Activated CD4-positive, CD25-positive, alpha-beta regulatory T cell treated with anti-CD3 and anti-CD28 coated beads, Interleukin-2, amount 50 U/mL, for 16 hours (primary cell): Measurements from ENCODE around the gene SYCE3.
A peak's percentile ranks its signal among the peaks of the same experiment; 100 is the strongest.

Experiments
- DNase-seq: peaks from one replicate; pipeline ENCODE4 v3.0.0-alpha.2; 2020; ENCODE audit warnings: low read depth, low spot score

Gene SYCE3

DNA sequence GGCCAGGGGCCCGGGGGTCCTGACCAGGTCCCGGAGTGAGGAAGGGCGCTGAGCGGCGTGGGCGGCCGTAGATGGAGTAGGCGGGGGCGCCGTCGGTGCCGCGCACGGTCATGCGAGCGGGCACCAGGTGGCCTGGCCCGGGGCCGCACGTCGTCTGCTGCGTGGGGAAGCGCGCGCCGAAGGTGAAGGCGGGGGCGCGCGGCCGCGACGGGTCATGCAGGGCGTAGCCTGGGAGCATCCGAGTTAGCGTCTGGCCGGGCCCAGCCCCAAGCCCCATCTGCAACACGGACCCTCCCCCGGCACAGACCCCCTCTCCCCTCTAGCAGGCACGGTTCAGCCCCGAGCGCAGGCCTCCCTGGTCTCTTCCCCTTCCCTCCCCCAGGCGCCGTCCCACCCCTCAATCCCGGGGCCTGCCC is 31.2 kb downstream of the SYCE3 start:
- DNase-seq: no peak

DNA sequence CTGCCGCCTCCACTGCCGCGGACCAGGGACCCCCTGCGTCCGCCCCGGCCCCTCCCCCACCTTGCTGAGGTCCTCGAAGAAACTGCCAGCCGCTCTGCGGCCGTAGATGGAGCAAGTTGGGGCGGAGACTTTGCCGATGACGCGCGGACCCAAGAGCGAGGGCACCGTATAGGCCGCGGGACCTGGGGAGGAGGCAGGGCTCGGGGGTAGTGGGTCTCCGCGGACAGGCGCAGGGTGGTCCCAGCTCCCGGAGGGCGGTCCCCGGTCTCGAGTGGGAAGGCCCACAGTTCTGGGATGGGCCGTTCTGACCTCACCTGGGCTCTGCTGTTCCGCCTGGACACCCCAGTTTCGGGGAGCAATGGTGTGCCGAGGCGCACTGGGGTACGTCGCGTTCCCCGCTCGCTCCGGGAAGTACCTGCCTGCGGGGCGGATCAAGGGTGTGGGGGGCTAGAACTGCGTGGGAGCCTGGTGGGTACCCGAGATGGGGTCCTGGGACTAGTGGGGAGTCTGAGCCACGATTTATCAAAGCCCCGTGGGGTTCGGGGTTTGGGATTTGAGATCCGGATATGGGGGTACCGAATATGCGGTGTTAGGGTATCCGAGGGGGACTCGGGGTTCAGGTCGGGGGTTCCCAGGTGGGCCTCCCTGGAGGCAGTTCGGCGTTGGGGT is 31.7 kb downstream of the SYCE3 start:
- DNase-seq: peak; percentile 66

DNA sequence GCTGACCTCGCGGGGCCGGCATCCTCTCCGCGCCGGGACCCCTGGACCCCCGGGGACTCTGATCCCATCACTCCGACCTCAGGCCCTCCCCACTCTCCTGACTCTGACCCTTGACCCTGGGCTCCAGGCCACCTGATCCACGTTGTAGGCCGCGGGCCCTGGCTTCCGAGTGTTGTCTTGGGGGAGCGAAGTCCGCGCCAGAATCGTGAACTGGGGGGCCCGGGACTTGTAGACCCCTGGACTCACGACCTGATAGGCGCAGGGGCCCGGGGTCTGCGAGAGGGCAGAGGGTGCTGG is 32.2 kb downstream of the SYCE3 start:
- DNase-seq: no peak

DNA sequence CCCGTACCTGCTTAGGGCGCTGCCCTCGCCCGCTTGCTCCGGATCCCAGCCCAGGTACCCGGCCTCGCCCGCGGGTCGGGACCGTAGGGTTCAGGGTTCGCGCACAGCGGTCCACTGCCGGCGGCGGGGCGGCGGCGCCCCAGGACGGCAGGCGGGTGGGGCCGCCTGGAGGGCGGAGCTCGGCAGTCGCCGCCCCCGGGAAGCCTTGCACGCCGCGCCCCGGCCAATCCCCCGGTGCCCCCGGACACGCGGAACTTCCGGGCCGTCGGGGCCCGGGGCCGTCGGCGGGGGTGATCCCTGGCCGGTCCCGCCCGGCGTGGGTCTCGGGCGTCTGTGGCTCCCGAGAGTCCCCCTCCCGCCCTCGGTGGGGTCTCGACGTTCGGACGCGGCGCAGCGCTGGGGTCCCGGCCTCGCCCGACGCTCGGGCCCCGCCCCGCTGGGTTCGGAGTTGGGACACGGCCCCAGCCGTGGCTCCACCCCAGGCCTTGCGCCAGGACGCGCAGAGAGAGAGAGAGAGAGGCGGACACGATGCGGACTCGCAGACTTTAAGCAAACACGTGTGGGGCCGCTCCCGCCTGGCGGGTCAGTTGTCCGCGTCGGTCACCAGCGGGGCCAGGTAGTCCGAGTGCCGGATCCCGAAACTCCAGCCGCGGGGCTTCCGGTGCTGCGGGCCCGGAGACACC is 32.7 kb downstream of the SYCE3 start, which contains the start of gene TYMP:
TSS of gene TYMP (minus strand) at position 116 of the 683 bp plus-strand sequence. CDS start 303 bp downstream, outside the sequence.
- no peak for DNase-seq

DNA sequence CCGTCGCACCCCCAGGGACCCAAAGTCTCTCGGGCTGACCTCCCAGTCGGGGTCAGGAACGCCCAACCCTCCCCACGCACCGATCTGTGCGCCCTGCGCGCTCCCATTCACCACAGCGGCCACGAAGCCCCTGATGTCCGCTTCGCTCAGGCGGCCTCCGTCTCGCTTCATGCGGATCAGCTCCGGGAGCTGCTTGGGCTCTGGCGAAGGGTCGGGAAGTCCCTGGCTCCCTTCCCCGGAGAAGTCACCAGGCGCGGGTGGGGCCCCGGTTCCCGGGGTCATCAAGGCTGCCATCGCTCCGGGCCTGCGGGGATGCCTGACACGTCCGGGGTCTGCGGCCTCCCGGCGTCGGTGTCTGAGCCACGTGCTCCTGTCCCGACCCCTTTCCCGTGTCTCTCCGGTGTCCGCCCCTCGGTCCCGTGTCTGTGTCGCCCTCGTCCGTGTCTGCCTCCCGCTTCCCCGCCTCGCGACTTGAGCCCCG is 33.3 kb downstream of the SYCE3 start:
- no peak for DNase-seq

DNA sequence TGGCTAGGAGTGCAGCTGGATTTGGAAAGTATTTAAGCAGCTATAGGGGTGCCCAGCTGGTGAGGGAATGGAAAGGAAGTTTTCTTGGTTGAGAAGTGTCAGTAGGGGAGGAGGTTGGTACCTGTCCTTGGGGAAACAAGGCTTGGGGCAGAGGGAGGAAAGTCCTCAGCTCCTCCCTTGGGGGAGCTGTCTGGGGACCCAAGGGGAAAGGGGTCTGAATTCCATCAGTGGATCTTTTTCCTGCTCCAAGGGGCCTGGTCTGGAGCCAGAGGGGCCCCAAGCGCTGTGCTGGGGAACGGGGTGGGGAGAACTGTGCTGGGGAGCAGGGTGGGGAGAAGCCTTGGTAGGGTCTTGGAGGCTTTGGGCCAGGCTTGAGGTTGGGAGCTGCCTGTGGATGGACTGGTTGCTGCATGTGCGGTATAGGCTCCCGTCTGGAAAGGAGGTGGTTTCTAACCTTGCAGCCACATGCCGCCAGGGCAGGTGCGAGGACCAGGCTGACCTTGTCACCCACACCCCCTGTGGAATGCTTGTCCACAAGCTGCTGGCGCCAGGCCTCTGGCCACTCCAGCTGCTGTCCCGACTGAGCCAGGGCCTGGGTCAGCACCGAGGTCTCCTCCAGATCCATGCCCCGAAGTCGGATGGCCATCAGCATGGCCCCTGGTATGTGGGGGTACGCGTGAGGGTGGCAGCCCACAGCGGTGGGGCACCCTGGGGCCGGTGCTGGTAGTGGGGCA is 33.9 kb downstream of the SYCE3 start:
- no peak for DNase-seq

DNA sequence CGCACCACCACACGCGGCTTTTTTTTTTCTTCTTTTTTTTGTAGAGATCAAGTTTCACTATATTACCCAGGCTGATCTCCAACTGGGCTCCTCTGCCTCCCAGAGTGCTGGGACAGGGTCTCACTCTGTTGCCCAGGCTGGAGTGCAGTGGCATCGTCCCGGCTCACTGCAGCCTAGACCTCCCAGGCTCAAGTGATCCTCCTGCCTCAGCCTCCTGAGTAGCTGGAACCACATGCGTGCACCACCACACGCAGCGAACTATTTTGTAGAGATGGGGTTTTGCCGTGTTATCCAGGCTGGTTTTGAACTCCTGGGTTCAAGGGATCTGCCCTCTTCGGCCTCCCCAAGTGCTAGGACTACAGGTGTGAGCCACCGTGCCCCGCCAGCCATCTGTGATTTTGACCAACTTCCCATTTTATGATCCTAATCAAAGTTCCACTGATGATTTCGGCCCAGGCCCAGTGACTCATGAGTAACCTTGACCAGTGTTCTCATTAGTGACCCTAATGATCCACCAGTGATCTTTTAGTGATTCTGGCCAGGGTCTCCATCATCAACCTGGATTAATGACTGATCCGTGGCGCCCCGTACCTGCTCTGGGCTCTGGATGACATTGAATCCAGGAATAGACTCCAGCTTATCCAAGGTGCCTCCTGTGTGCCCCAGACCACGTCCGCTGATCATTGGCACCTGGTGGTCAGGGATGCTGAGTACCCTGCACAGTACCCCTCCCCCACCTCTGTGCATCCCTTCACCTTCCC is 34.6 kb downstream of the SYCE3 start:
- DNase-seq: no peak

DNA sequence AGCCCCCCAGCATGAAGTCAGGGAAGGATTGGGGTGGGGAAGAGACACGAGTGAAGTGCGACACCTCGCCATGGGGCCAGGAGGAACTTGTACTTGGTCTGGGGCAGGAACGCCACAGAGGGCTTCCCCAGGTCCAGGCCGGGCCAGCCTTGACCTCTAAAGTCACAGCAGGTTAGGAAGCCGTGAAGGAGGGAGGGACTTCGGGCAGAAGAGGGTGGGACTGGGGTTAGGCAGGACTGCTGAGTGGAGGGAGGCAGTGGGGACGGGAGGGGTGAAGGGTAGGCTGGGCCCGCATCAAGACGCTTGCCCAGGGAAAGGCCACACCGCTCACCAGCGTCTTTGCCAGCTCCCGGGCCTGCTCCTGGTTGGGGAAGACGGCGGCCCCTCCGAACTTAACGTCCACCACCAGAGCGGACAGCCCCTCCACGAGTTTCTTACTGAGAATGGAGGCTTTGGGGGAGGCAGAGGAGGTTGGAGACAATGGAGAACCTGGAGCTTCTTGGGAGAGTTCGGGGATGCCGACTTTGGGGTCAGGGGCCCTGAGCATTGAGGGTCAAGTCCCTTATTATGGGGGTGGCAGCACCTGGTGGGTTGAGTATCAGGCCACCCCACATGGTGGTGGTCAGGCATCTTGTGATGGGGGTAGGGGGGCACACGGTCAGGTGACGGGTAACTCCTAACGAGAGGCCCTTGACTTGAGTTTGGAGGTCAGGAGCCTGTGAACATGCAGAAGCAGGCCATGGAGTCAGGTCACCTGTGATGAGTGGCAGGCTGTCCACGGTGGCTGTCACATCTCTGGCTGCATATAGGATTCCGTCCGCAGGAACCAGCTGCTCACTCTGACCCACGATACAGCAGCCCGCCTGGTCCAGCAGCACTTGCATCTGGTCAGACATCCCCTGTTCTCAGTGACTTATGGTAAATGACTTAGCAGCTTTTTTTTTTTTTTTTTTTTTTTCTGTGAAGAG is 35.6 kb downstream of the SYCE3 start:
- no peak for DNase-seq

DNA sequence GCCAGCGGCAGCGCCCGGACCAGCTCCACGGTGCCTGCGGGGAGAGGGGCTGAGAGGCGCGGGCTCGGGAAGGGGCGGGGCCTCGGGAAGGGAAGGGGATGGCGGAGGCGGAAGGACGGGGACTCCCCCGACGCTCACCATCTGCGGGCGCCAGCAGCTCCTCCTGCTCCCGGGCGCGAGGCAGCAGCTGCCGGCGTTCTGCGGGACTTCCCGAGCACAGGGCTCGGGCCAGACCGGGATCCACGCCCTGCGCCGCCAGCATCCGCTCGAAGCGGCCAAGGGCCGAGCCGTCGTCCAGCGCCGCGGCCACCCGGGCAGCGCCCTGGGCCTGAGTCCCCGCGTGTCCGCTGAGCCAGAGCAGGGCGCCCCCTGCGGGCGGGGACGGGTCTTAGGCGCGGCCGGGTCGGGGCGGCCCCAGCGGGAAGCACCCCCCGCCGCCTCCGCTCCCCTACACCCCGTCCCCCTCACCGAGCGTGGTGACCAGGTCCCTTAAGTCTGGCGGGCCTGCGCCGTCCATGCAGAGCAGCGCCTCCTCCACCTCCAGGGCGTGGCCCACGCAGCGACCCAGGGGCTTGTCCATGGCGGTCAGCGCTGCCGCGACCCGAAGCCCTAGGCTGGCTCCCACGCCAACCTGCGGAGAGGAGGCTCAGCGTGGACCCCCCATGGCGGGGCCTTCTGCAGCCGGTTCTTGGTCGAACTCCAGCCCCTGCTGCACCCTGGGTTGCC is 36.4 kb downstream of the SYCE3 start:
- DNase-seq: peak; percentile 56

DNA sequence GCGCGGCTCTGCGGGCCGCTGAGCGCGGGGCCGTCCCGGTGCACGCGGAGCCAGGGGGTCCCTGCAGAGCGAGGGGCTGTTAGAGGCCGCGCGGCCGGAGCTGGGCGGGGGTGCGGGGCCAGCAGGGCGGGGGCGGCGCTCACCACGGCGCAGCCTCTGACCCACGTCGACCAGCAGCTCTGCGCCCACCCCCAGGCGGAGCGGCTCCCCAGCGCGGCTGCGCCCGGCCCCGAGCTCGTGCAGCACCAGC is 36.9 kb downstream of the SYCE3 start:
- no peak for DNase-seq

DNA sequence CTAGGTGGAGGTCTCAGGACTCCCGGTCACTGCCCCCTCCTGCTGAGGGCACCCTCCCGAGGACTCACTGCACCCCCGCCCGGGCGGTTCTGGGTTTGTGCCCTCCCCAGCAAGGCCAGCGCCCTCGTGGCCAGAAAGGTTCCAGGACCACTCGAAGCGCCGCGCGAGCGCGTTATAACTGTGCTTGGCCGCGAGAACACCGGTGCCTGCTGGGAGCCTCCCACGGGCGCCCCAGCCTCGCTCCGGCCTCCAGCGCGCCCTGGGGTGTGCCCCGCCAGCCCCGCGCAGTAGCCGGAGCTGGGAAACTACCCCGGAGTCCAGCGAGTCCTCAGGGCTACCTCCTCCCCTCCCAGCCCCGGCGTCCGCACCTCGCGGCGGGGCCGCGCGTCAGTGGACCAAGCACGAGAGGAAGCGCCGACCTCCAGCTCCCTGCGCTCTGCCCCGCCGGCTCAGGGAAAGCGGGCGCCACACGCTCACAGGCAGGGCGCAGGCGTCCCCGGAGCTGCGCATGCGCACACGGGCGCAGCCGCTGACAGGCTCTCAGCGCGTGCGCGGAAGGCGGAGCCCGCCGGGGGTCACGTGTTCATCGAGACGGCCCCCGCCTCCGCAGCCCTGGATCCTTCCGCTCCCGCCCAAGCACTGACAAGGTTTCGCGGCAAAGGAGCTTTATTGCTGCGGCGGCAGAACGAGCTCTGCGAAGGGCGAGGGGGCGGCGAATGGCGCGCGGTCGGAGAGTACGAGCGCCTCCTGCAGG is 37.4 kb downstream of the SYCE3 start, which contains the start of gene SCO2:
TSS of gene SCO2 (minus strand) at position 495 of the 754 bp plus-strand sequence. CDS start 1,187 bp downstream, outside the sequence.
- peak; percentile 93 for DNase-seq

DNA sequence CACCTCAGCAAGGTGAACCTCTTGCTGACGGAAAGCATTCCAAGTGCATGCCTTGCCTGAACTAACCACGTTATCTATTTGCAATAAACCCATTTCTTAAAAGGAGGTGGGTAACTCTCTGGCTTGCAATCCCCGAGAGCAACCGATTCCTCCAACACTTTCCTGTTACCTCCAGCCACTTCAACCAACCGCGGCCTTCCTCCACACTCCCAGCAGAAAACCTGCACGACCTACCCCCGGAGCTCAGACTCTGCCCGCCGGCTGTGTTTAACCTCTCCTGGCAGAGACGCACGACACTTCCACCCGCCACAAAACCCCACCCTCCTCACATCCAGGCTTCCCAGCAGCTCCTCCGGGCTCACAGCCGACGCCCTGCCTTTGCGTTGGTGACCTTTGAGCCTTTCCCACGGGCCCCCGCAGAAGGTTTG is 38.0 kb downstream of the SYCE3 start:
- DNase-seq: no peak

DNA sequence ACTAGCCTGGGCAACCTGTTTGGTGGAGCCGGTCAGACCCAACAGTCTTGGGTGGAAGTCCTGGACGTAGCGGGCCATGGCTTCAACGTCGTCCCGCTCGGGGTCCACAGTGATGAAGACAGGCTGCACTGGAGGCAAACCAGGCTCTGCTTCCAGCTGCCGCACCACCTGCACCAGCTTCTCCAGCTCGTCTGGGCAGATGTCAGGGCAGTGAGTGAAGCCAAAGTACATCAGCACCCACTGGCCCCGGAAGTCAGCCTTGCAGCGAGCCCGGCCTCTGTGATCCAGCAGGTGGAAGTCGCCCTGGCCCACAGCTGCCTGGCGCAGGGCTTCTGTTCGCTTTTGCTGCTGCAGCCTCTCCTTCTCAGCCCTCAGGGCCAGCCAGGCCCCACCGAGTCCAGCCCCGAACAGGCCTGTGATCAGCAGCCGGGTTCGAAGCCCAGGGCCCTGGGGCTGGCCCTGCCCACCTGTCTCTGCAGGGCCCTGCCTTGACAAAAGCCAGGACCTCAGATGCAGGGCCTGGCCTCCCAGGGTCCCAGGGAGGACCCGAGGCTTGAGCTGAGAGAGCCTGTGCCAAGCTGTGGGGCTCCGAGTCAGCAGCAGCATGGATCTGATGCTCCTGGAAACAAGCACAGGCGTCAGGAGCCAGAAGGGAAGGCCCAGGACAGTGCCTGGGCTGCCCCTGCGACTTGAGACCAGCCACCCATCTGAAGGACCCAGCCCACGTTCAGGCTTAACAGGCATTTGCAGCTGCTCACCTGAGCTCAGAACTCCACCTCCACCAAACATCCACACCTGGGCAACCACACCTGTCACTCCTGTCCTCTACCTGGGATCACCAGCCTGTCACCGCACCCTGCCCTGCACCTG is 38.7 kb downstream of the SYCE3 start:
- no peak for DNase-seq

DNA sequence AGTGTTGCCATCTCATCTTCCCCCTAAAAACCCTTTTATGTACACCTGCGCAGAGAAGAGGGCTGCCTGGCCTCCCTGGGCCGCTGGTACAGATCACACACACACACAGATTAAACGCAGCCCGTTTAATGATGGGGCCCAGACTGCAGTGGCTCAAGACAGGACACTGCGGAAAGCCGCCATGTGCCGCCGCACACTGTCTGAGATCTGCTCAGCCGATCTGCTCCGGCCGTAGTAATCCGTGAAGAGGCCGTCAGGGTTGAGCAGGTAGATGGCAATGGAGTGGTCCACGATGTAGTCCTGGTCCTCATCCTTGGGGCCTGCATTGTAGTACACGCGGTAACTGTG is 39.3 kb downstream of the SYCE3 start:
- no peak for DNase-seq

DNA sequence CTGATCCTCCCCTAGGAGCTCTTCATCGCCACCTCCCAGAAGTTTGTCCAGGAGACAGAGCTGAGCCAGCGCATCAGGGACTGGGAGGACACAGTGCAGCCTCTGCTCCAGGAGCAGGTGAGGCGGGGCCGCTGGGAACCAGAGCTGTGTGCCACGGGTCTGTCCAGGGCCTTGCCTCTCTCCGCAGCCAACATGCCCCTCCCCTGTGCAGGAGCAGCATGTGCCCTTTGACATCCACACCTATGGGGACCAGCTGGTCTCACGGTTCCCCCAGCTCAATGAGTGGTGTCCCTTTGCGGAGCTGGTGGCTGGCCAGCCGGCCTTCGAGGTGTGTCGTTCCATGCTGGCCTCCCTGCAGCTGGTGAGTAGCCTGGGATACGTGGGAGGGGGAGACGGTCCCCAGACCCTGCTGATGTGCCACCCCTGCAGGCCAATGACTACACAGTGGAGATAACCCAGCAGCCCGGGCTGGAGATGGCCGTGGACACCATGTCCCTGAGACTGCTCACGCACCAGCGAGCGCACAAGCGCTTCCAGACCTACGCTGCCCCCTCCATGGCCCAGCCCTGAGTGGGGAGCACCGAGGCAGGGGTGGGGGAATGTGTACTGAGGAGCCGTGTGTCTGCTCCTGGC is 39.8 kb downstream of the SYCE3 start:
- DNase-seq: no peak

DNA sequence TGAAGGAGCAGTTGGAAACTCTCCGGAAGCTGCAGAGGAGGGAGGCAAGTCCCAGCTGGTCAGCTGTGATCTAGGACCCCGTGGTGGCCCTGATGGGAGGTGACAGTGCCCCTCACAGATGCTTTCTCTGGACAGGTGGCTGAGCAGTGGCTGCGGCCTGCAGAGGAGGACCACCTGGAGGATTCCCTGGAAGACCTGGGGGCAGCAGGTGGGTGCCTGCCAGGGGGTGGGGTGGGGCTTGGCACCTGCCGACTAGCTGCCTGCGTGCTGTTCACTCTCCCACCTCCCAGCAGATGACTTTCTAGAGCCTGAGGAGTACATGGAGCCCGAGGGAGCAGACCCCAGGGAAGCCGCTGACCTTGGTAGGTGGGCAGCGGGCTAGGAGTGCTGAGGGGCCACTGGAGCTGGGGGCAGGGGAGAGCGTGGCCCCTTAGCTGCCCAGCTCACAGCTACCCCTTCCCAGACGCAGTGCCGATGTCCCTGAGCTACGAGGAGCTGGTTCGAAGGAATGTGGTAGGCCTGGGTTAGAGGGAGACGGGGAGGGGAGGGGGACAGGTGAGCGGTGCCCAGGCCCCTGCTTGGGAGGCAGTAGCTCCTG is 40.4 kb downstream of the SYCE3 start:
- no peak for DNase-seq

DNA sequence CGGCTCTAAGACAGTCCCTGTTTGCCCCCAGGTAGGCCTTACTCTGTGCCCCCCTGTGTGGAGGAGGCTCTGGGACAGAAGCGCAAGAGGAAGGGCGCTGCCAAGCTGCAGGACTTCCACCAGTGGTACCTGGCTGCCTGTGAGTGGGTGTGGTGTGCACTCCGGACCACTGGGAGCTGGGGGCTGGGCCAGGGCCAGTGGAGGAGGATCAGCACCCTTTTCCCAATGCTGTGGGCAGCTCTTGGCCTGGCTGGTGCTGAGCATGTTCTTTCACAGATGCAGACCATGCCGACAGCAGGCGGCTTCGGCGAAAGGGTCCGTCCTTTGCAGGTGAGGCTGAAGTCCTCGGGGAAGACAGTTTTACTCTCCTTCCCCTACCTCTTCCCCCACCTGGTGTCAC is 41.0 kb downstream of the SYCE3 start:
- no peak for DNase-seq
